ENCODE data around the gene ABL1.

ABL1 gene

GRCh38 chr9:130919559-130920145 lies 84.6 kb downstream of the ABL1 start:
- DNase-seq (ENCODE audit: low read depth) = no peak

- no peak for DNase-seq (ENCODE audit: low read depth)
These were observed 85.2 kb downstream of the ABL1 start for GRCh38 chr9:130920233-130920632.

DNA sequence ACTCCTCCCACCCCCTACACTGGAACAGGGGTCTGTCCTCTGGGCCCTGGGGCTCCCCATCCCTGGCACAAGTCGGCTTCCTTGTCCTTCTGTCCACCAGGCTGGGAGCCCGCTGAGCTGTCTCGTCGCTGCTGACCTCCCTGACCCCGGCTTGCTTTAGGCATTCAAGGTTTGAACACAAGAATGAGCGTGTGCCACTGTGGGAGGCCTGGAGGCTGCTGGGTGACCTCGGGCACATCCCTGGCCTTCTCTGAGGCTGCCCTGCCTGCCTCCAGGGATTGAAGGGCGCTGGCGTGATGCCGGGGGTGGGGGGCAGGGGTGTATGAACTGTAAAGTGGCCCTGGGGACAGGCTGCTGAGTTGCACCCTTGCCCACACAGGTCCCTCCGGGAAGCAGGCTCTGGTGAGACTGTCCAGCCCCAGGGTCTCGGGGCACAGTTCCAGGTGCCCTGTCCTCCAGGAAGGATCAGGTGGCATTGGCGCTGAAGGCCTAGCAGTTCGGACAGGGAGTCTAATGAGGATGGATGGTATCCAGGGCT lies 85.8 kb downstream of the ABL1 start:
- no peak for DNase-seq (ENCODE audit: low read depth)

- no peak for DNase-seq (ENCODE audit: low read depth)
These were observed 86.4 kb downstream of the ABL1 start for GRCh38 chr9:130921300-130921988.

- DNase-seq (ENCODE audit: low read depth) = no peak
These were observed 87.2 kb downstream of the ABL1 start for GRCh38 chr9:130921989-130922892.

DNA sequence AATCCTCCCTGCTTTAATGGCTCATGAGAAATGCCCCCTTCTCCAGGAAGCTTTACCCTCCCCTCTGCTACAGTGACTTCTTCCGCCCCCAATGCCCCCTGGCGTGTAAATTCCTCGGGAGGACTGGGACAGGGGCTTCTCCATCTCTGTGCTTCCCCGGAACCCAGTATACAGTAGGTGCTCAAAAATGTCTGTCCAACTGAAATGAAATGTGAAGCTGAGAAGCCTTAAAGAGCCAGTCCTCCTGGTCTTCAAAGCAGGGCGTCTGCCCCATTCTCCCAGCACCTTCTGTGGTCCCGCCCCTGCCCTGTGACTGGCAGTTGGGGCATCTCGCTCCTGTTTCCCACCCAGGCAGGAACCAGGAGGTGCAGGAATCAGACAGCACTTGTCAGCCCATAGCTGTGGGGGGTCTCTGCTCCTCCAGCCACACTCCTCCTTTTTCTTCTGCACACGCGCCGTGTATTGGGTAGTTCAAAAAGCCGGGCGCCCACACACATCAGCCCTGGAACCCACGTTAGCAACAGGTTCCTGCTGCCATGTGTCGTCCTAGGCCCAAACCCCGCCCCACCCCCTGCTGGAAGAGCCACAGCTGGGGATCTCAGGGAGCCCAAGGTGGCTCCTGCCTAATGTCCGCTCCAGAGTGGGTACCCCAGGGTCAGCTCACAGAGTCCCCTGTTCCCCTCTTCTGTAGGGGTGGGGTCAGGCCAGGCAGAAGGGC lies 88.0 kb downstream of the ABL1 start:
- no peak for DNase-seq (ENCODE audit: low read depth)

- no peak for DNase-seq (ENCODE audit: low read depth)
These were observed 88.8 kb downstream of the ABL1 start for GRCh38 chr9:130923611-130924447.

- no peak for DNase-seq (ENCODE audit: low read depth)
These were observed 89.4 kb downstream of the ABL1 start for GRCh38 chr9:130924448-130924788.

- DNase-seq (ENCODE audit: low read depth) = no peak
These were observed 90.1 kb downstream of the ABL1 start for GRCh38 chr9:130925050-130925678.

- no peak for DNase-seq (ENCODE audit: low read depth)
These were observed 92.3 kb downstream of the ABL1 start for GRCh38 chr9:130927338-130927737.

GRCh38 chr9:130927995-130928900 lies 93.2 kb downstream of the ABL1 start:
- peak; percentile 82 for DNase-seq (ENCODE audit: low read depth)

- DNase-seq (ENCODE audit: low read depth) = no peak
These were observed 94.6 kb downstream of the ABL1 start for GRCh38 chr9:130929571-130930038.

- DNase-seq (ENCODE audit: low read depth) = no peak
These were observed 95.2 kb downstream of the ABL1 start for GRCh38 chr9:130930132-130930803.

DNA sequence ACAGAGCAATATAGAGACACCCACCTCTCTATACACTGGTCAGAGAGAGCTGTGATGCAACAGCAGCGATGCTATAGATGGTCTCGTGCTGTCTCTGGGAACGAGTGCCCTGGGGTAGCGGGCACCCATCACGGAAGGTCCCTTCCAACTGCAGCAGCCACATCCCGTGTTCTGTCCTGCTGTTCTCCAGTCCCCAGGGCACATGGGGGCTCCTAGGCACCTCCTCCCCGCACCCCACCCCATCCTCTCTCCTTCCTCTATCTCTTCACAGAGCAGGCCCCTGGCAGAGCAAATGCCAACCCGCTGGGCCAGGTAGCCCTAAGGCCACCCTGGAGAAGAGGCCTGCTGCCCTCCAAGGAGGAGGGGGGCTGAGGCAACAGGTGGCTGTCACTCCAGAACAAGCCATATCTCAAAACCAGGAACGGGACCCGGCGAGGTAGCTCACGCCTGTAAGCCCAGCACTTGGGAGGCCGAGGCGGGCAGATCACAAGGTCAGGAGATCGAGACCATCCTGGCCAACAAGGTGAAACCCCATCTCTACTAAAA lies 95.8 kb downstream of the ABL1 start:
- DNase-seq (ENCODE audit: low read depth) = no peak

DNA sequence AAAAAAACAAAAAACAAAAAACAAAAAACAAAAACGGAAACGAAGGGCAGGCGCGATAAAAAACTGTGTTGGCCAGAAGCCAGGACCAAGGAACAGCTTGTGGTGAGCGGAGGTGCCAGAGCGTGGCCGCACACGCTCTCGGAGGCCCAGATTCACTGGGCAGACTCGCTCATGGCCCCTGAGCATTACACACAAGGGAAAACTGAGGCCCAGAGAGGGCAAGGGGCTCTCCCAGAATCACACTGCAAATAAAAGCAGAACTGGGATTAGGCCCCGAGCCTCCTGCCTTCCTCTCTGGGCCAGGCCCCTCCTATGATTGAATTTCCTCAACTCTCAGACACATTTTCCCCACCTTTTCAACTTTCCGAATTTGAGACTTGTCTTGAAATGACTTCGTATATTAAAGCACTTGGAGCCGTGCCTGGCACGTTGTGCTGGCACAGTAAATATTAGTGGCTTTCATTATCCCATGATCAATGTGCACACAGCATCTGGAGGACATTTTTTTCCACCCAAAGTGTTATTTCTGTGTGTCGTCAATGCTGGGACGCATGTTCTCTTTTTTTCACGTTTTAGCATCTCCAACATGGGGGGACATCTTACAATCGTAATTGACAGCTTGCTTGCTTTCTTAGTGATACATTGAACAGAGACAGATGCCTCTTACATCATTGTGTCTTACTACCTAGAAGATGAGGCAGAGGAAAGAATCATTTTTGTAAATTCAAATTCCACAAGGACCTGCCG lies 96.6 kb downstream of the ABL1 start:
- no peak for DNase-seq (ENCODE audit: low read depth)

DNA sequence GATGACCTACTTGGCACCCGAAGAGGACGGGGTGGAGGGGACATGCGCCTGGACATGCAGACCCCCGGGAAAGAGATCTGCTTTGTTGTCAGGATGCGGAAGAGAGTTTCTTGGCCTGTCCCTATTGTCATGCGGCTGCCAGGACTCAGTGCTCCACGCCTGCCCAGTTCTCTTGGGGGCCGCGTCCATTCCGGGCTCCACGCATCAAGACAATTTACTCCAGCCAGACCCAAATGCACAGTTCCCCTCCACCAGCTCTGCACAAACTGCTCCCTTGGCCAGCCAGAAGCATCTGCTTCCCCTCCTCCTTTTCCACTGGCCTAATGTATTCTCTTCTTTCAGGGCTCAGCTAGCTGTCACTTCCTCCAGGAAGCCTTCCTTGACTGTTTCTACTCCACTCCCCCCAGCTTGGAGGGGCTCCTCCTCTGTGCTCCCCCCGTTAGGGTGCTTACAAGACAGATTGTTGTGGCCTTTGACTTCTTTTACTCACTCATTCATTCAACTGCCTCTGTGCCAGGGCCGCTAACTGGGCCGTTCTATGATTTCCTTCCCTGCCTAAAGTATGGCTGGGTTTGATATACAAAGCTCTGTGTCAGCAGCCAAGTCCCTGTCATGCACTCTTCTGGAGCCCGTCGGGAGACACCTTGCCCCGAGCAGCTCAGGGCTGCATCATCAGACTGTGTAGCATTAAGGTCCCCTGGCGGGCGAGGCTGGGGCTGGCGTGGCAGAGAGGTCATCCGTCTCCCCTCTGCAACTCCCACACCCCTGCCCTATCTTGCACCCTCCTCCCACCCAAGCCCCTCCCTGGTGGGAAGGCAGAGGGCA lies 97.4 kb downstream of the ABL1 start:
- no peak for DNase-seq (ENCODE audit: low read depth)
